ENCODE data around the gene D2HGDH. TPM values are rescaled to one million over a fixed set of nuclear protein-coding genes. Genes with fewer than 3 reads are reported as not detected.

The D2HGDH gene
- total and polyA plus RNA-seq, 2 of the 13 experiments (the other 11 are each of a cell fraction or from before 2014, with no cell fraction given) = 19.2 to 20.3 TPM

DNA sequence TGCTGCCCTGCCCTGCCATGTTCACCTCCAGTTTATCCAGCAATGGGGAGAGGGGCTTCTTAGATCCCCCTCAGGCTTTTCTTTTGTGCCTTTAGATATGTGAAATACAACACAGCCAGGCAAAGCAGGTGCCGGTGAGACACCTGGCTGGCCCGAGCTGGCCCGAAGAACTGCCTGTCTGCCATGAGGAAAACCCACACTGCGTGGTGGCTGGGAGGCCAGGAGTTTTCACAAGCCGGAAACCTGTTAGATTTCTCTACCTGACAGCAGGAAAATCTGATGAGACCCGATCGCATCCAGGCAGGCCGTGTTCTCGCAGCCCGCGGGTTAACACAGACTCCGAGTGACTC lies 36.5 kb downstream of the D2HGDH start (continued):
- peak; percentile 5 for TF ChIP-seq ZEB1 (IDR thresholded peaks at IDR 0.05; ENCODE audit: insufficient replicate concordance, low read depth)
- no peak for TF ChIP-seq FOXO1 (CRISPR knock-in tag; IDR thresholded peaks at IDR 0.05)
- TF ChIP-seq KLF13 (CRISPR knock-in tag; IDR thresholded peaks at IDR 0.05) = no peak
- TF ChIP-seq NFIC (IDR thresholded peaks at IDR 0.05; ENCODE audit: low read length) = no peak; the same call in 1 of the 2 replicates
- TF ChIP-seq ZNF451 (CRISPR knock-in tag; IDR thresholded peaks at IDR 0.05) = no peak
- no peak for TF ChIP-seq ZNF746 (CRISPR knock-in tag; IDR thresholded peaks at IDR 0.05)
- TF ChIP-seq ZNF83 (CRISPR knock-in tag; IDR thresholded peaks at IDR 0.05; ENCODE audit: borderline replicate concordance) = no peak
- TF ChIP-seq ZNF816 (CRISPR knock-in tag; IDR thresholded peaks at IDR 0.05; ENCODE audit: borderline replicate concordance) = 0 out of 2 replicates have a peak, but pooled peaks have one; percentile 54
- peak; percentile 7; the same call in 1 of the 2 replicates for TF ChIP-seq GFI1 (CRISPR knock-in tag; IDR thresholded peaks at IDR 0.05; ENCODE audit: borderline replicate concordance)
- TF ChIP-seq ZNF235 (CRISPR knock-in tag; IDR thresholded peaks at IDR 0.05; ENCODE audit: borderline replicate concordance) = no peak
- TF ChIP-seq, protein P1, sequence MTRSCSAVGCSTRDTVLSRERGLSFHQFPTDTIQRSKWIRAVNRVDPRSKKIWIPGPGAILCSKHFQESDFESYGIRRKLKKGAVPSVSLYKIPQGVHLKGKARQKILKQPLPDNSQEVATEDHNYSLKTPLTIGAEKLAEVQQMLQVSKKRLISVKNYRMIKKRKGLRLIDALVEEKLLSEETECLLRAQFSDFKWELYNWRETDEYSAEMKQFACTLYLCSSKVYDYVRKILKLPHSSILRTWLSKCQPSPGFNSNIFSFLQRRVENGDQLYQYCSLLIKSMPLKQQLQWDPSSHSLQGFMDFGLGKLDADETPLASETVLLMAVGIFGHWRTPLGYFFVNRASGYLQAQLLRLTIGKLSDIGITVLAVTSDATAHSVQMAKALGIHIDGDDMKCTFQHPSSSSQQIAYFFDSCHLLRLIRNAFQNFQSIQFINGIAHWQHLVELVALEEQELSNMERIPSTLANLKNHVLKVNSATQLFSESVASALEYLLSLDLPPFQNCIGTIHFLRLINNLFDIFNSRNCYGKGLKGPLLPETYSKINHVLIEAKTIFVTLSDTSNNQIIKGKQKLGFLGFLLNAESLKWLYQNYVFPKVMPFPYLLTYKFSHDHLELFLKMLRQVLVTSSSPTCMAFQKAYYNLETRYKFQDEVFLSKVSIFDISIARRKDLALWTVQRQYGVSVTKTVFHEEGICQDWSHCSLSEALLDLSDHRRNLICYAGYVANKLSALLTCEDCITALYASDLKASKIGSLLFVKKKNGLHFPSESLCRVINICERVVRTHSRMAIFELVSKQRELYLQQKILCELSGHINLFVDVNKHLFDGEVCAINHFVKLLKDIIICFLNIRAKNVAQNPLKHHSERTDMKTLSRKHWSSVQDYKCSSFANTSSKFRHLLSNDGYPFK (CRISPR knock-in tag; IDR thresholded peaks at IDR 0.05; ENCODE audit: borderline replicate concordance) = no peak
- TF ChIP-seq TBP (CRISPR knock-in tag; IDR thresholded peaks at IDR 0.05) = no peak
- TF ChIP-seq ZBTB8A (CRISPR knock-in tag; IDR thresholded peaks at IDR 0.05; ENCODE audit: borderline replicate concordance, low read depth) = no peak
- TF ChIP-seq, protein P2, sequence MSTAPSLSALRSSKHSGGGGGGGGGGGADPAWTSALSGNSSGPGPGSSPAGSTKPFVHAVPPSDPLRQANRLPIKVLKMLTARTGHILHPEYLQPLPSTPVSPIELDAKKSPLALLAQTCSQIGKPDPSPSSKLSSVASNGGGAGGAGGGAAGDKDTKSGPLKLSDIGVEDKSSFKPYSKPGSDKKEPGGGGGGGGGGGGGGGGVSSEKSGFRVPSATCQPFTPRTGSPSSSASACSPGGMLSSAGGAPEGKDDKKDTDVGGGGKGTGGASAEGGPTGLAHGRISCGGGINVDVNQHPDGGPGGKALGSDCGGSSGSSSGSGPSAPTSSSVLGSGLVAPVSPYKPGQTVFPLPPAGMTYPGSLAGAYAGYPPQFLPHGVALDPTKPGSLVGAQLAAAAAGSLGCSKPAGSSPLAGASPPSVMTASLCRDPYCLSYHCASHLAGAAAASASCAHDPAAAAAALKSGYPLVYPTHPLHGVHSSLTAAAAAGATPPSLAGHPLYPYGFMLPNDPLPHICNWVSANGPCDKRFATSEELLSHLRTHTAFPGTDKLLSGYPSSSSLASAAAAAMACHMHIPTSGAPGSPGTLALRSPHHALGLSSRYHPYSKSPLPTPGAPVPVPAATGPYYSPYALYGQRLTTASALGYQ (CRISPR knock-in tag; IDR thresholded peaks at IDR 0.05) = 0 out of 2 replicates have a peak, but pooled peaks have one; percentile 19
- peak; percentile 70; the same call in 1 of the 2 replicates for TF ChIP-seq ZNF234 (CRISPR knock-in tag; conservative IDR thresholded peaks at IDR 0.05)
- no peak for TF ChIP-seq NFYC (CRISPR knock-in tag; IDR thresholded peaks at IDR 0.05)
- TF ChIP-seq ZFX (CRISPR knock-in tag; IDR thresholded peaks at IDR 0.05; ENCODE audit: low read depth) = no peak; the same call in none of the 2 replicates
- TF ChIP-seq, protein P3, sequence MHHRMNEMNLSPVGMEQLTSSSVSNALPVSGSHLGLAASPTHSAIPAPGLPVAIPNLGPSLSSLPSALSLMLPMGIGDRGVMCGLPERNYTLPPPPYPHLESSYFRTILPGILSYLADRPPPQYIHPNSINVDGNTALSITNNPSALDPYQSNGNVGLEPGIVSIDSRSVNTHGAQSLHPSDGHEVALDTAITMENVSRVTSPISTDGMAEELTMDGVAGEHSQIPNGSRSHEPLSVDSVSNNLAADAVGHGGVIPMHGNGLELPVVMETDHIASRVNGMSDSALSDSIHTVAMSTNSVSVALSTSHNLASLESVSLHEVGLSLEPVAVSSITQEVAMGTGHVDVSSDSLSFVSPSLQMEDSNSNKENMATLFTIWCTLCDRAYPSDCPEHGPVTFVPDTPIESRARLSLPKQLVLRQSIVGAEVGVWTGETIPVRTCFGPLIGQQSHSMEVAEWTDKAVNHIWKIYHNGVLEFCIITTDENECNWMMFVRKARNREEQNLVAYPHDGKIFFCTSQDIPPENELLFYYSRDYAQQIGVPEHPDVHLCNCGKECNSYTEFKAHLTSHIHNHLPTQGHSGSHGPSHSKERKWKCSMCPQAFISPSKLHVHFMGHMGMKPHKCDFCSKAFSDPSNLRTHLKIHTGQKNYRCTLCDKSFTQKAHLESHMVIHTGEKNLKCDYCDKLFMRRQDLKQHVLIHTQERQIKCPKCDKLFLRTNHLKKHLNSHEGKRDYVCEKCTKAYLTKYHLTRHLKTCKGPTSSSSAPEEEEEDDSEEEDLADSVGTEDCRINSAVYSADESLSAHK (CRISPR knock-in tag; IDR thresholded peaks at IDR 0.05; ENCODE audit: borderline replicate concordance) = no peak
- no peak for TF ChIP-seq IRF2 (CRISPR knock-in tag; IDR thresholded peaks at IDR 0.05)
- TF ChIP-seq, protein P4, sequence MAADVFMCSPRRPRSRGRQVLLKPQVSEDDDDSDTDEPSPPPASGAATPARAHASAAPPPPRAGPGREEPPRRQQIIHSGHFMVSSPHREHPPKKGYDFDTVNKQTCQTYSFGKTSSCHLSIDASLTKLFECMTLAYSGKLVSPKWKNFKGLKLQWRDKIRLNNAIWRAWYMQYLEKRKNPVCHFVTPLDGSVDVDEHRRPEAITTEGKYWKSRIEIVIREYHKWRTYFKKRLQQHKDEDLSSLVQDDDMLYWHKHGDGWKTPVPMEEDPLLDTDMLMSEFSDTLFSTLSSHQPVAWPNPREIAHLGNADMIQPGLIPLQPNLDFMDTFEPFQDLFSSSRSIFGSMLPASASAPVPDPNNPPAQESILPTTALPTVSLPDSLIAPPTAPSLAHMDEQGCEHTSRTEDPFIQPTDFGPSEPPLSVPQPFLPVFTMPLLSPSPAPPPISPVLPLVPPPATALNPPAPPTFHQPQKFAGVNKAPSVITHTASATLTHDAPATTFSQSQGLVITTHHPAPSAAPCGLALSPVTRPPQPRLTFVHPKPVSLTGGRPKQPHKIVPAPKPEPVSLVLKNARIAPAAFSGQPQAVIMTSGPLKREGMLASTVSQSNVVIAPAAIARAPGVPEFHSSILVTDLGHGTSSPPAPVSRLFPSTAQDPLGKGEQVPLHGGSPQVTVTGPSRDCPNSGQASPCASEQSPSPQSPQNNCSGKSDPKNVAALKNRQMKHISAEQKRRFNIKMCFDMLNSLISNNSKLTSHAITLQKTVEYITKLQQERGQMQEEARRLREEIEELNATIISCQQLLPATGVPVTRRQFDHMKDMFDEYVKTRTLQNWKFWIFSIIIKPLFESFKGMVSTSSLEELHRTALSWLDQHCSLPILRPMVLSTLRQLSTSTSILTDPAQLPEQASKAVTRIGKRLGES (CRISPR knock-in tag; IDR thresholded peaks at IDR 0.05; ENCODE audit: borderline replicate concordance) = no peak

Measured in HepG2 (cell line).